Upper lobe of left lung (tissue), 6 donors: ENCODE results near the gene AAGAB. TPM values are rescaled to one million over a fixed set of nuclear protein-coding genes. Genes with fewer than 3 reads are reported as not detected.
"Not testable (repeated sequence)": the region's sequence is repeated elsewhere in the genome, so short reads cannot be mapped to it uniquely, and the experiment has no call there.

Experiments
- ATAC-seq, 2 donors: fragments of 200-7000 bp; cut with Tn5 transposase; one replicate each; pipeline ENCODE4 v1.9.1; 2022; ENCODE audit warnings: mild to moderate bottlenecking in 2 of 2, moderate library complexity in 2 of 2; ENCODE audit not compliant: low FRiP score in 2 of 2
- DNase-seq, 2 donors: peaks; one replicate each; pipeline ENCODE4 v3.0.0-alpha.2; 2019 to 2020
- H3K27ac ChIP-seq, 4 donors: fragments of 200-600 bp; sonication (generic); one replicate each; pipeline ENCODE4 v1.5.1; 2016 to 2019
- H3K27me3 ChIP-seq, 4 donors: fragments of 200-600 bp; sonication (generic); one replicate each; pipeline ENCODE4 v1.5.1; 2017 to 2019
- H3K36me3 ChIP-seq, 4 donors: fragments of 200-600 bp; sonication (generic); one replicate each; pipeline ENCODE4 v1.5.1; 2016 to 2019
- H3K4me1 ChIP-seq, 4 donors: fragments of 200-600 bp; sonication (generic); one replicate each; pipeline ENCODE4 v1.5.1; 2018 to 2019
- H3K4me3 ChIP-seq, 4 donors: fragments of 200-600 bp; sonication (generic); one replicate each; pipeline ENCODE4 v1.5.1; 2017 to 2019; ENCODE audit warnings: mild to moderate bottlenecking in 2 of 4, moderate library complexity in 1 of 4
- H3K9me3 ChIP-seq, 4 donors: fragments of 200-600 bp; sonication (generic); one replicate each; pipeline ENCODE4 v1.5.1; 2018 to 2019
- CTCF ChIP-seq, 6 experiments: fragments of 450-650 bp in 4 of 6; fragments of 200-600 bp in 2 of 6; sonication (generic) in 2 of 6; IDR thresholded peaks; one replicate each; pipeline ENCODE4 v1.5.1; 2016 to 2019; ENCODE audit warnings: antibody characterized with exemption in 6 of 6
- EP300 ChIP-seq, 4 donors: sonication (generic); formaldehyde crosslinking; IDR thresholded peaks; one replicate each; pipeline ENCODE4 v1.5.1; 2017; ENCODE audit warnings: antibody characterized with exemption in 4 of 4, control low read depth in 2 of 4
- POLR2A ChIP-seq, 4 donors: fragments of 450-650 bp; IDR thresholded peaks; one replicate each; pipeline ENCODE4 v1.5.1; 2016 to 2017; ENCODE audit warnings: antibody characterized with exemption in 4 of 4, mild to moderate bottlenecking in 2 of 4
- POLR2AphosphoS5 ChIP-seq, 2 donors: sonication (generic); formaldehyde crosslinking; IDR thresholded peaks; one replicate each; pipeline ENCODE4 v1.5.1; 2017; ENCODE audit warnings: antibody characterized with exemption in 2 of 2
- WGBS, 2 donors: methylation state at CpG; one replicate each; pipeline ENCODE4 v1.1.5; 2017 to 2018; 5-methylcytosine and 5-hydroxymethylcytosine counted together
- total RNA-seq, 6 donors: library from RNA; depleted of rRNA in 4 of 6; stranded (reverse); fragments of >200 nt in 4 of 6; gene quantifications; one replicate each; pipeline versions ENCODE4 v1.1.0 to v1.2.1, GENCODE V29; 2016 to 2021
- donor health status: DM: no; HTN: no; CAD: no; lungs with moderate emphysema.
- donor health status: DM: no; HTN: yes; CAD: no; lungs with severe emphysema.

AAGAB gene
- total RNA-seq, 6 donors from 2014 or later, result 23.0 to 54.2 (median 32.3) TPM

- Histone ChIP-seq H3K27ac (no peak overlapping the region), H3K4me3 (no peak overlapping the region), H3K36me3 (no peaks in the 10 kb centered on the region), H3K4me1 (peaks cover 8 to 13% (median 11%) of the 10 kb centered on the region in 4 donors), H3K9me3 (no peaks in the 10 kb centered on the region), H3K27me3 (no peaks in the 10 kb centered on the region)
- WGBS, 2 donors, result 97 to 100% methylated on average over 2 of the region's 2 CpGs
- no peak for DNase-seq
- no peak for ATAC-seq
- TF ChIP-seq CTCF (IDR thresholded peaks at IDR 0.05), result no peak
- TF ChIP-seq POLR2A (IDR thresholded peaks at IDR 0.05), result no peak
- no peak for TF ChIP-seq EP300 (IDR thresholded peaks at IDR 0.05)
- no peak for TF ChIP-seq POLR2AphosphoS5 (IDR thresholded peaks at IDR 0.05)
Measured at GRCh38 chr15:67156426-67156825, 98.0 kb downstream of the AAGAB start.

GRCh38 chr15:67154249-67154648 lies 100.2 kb downstream of the AAGAB start:
- H3K4me1 ChIP-seq, result peaks cover 18 to 35% (median 26%) of the 10 kb centered on the region in 4 donors
- no peaks in the 10 kb centered on the region for H3K27me3 ChIP-seq
- DNase-seq, result no peak
- no peaks in the 10 kb centered on the region for H3K36me3 ChIP-seq
- H3K9me3 ChIP-seq, result no peaks in the 10 kb centered on the region
- H3K4me3 ChIP-seq, result no peak overlapping the region
- ATAC-seq, result no peak
- TF ChIP-seq CTCF (IDR thresholded peaks at IDR 0.05), result no peak
- TF ChIP-seq POLR2AphosphoS5 (IDR thresholded peaks at IDR 0.05), result no peak
- TF ChIP-seq EP300 (IDR thresholded peaks at IDR 0.05), result no peak
- no peak for TF ChIP-seq POLR2A (IDR thresholded peaks at IDR 0.05)
- peak overlapping the region in 3 of 4 donors; percentile 2 to 54 (median 22) for H3K27ac ChIP-seq

GRCh38 chr15:67153044-67153443 lies 101.4 kb downstream of the AAGAB start:
- not testable (repeated sequence) for DNase-seq, H3K9me3 ChIP-seq, H3K27me3 ChIP-seq, H3K4me3 ChIP-seq, ATAC-seq, H3K36me3 ChIP-seq
- 77 to 86% methylated on average over 6 of the region's 6 CpGs for WGBS, 2 donors
- Histone ChIP-seq H3K27ac (peak overlapping the region in 1 of 4 donors; percentile 38), H3K4me1 (peaks cover 29 to 41% (median 35%) of the 10 kb centered on the region in 4 donors)

- H3K4me1 ChIP-seq, result peaks cover 31 to 45% (median 37%) of the 10 kb centered on the region in 4 donors
- H3K27me3 ChIP-seq, result no peaks in the 10 kb centered on the region
- H3K9me3 ChIP-seq, result no peaks in the 10 kb centered on the region
- 71 to 75% methylated on average over 1 of the region's 1 CpG for WGBS, 2 donors
- DNase-seq (no peak), ATAC-seq (no peak)
- H3K36me3 ChIP-seq, result no peaks in the 10 kb centered on the region
- TF ChIP-seq CTCF (IDR thresholded peaks at IDR 0.05) (no peak), POLR2AphosphoS5 (IDR thresholded peaks at IDR 0.05) (no peak), POLR2A (IDR thresholded peaks at IDR 0.05) (no peak)
- H3K4me3 ChIP-seq, result no peak overlapping the region
- H3K27ac ChIP-seq, result peak overlapping the region in 1 of 4 donors; percentile 19
Measured at GRCh38 chr15:67152429-67152828, 102.0 kb downstream of the AAGAB start.

Other genes with a start within 250 kb of the AAGAB start
- 10 to 100 TPM; 31.7 to 44.5 (median 36.3) TPM for gene SMAD3, start 189.1 kb downstream of the AAGAB start, total RNA-seq
- gene IQCH, start 125 bp upstream of the AAGAB start, total RNA-seq, result 10 to 100 TPM in 2 of 6 donors, 1 to 10 TPM in 4; 1.0 to 18.0 (median 2.7) TPM